GM20431 (cell line): ENCODE measurements around the gene RARG.

Source experiments
- in situ Hi-C: fragments of 300-500 bp; cut with MseI, MboI; formaldehyde crosslinking; loops from one replicate; pipeline ENCODE4 v1.15.0; 2020; ENCODE audit warnings: low sequenced_read_pairs; ENCODE audit not compliant: unreplicated experiment

Gene RARG

GRCh38 chr12:53251477-53252348, 19.7 kb upstream of the RARG start:
- in situ Hi-C loops: no loop called here

GRCh38 chr12:53245286-53245685, 13.3 kb upstream of the RARG start:
- in situ Hi-C loops: no loop called here

GRCh38 chr12:53244337-53244736, 12.3 kb upstream of the RARG start:
- in situ Hi-C loops: no loop called here

GRCh38 chr12:53241623-53242412, 9.8 kb upstream of the RARG start:
- in situ Hi-C loops: no loop called here

GRCh38 chr12:53239643-53240258, 7.7 kb upstream of the RARG start:
- in situ Hi-C loops: no loop called here

- in situ Hi-C loops: no loop called here
Measured at GRCh38 chr12:53236443-53237111, 4.6 kb upstream of the RARG start.

GRCh38 chr12:53235742-53236442, 3.9 kb upstream of the RARG start:
- in situ Hi-C loops: no loop called here

GRCh38 chr12:53235164-53235563, 3.2 kb upstream of the RARG start:
- in situ Hi-C loops: no loop called here

GRCh38 chr12:53234271-53234914, 2.4 kb upstream of the RARG start:
- in situ Hi-C loops: no loop called here

GRCh38 chr12:53233671-53234121, 1.7 kb upstream of the RARG start:
- in situ Hi-C loops: no loop called here

- in situ Hi-C loops: no loop called here
Measured at GRCh38 chr12:53232646-53233461, 845 bp upstream of the RARG start.

GRCh38 chr12:53231671-53231920, 413 bp downstream of the RARG start:
- in situ Hi-C loops: no loop called here

GRCh38 chr12:53230108-53230845, 1.7 kb downstream of the RARG start:
- in situ Hi-C loops: no loop called here

GRCh38 chr12:53229454-53229853, 2.6 kb downstream of the RARG start:
- in situ Hi-C loops: no loop called here

- in situ Hi-C loops: no loop called here
Measured at GRCh38 chr12:53227836-53228235, 4.2 kb downstream of the RARG start.

- in situ Hi-C loops: no loop called here
Measured at GRCh38 chr12:53227341-53227740, 4.7 kb downstream of the RARG start.

GRCh38 chr12:53226815-53227214, 5.2 kb downstream of the RARG start:
- in situ Hi-C loops: no loop called here
